Suprapubic skin (tissue), 4 donors: ENCODE measurements around the gene MAPK12. TPM values are rescaled to one million over a fixed set of nuclear protein-coding genes. Genes with fewer than 3 reads are reported as not detected.
A peak's percentile ranks its signal among the peaks of the same experiment; 100 is the strongest.

Experiments
- DNase-seq, 2 donors: peaks; one replicate each; pipeline ENCODE4 v3.0.0-alpha.2; 2019; ENCODE audit warnings: low spot score in 2 of 2
- H3K27ac ChIP-seq: fragments of 200-600 bp; sonication (generic); one replicate; pipeline ENCODE4 v1.5.1; 2019
- H3K27me3 ChIP-seq: fragments of 200-600 bp; sonication (generic); one replicate; pipeline ENCODE4 v1.5.1; 2019
- H3K36me3 ChIP-seq: fragments of 200-600 bp; sonication (generic); one replicate; pipeline ENCODE4 v1.5.1; 2019
- H3K4me1 ChIP-seq: fragments of 200-600 bp; sonication (generic); one replicate; pipeline ENCODE4 v1.5.1; 2019
- H3K4me3 ChIP-seq: fragments of 200-600 bp; sonication (generic); one replicate; pipeline ENCODE4 v1.5.1; 2019; ENCODE audit warnings: mild to moderate bottlenecking
- H3K9me3 ChIP-seq: fragments of 200-600 bp; sonication (generic); one replicate; pipeline ENCODE4 v1.5.1; 2019
- CTCF ChIP-seq, 2 donors: fragments of 200-600 bp in 1 of 2; fragments of 450-650 bp in 1 of 2; sonication (generic) in 1 of 2; IDR thresholded peaks; one replicate each; pipeline ENCODE4 v1.5.1; 2016 to 2019; ENCODE audit warnings: antibody characterized with exemption in 2 of 2, mild to moderate bottlenecking in 1 of 2, moderate library complexity in 1 of 2
- EP300 ChIP-seq: sonication (generic); formaldehyde crosslinking; IDR thresholded peaks from one replicate; pipeline ENCODE4 v1.6.1; 2017; ENCODE audit warnings: antibody characterized with exemption
- POLR2A ChIP-seq, 2 donors: fragments of 450-650 bp; IDR thresholded peaks; one replicate each; pipeline ENCODE4 v1.6.1; 2017; ENCODE audit warnings: antibody characterized with exemption in 2 of 2, mild to moderate bottlenecking in 2 of 2, moderate library complexity in 2 of 2
- POLR2AphosphoS5 ChIP-seq, 3 donors: sonication (generic); formaldehyde crosslinking; IDR thresholded peaks; one replicate each; pipeline ENCODE4 v1.6.1; 2017; ENCODE audit warnings: antibody characterized with exemption in 3 of 3
- WGBS: methylation state at CpG from one replicate; pipeline ENCODE4 v1.1.5; 2018; 5-methylcytosine and 5-hydroxymethylcytosine counted together
- total RNA-seq, 4 donors: library from RNA; depleted of rRNA; stranded (reverse); fragments of >200 nt; gene quantifications; one replicate each; pipeline ENCODE4 v1.1.0, GENCODE V29; 2016

Gene MAPK12
- total RNA-seq, 4 donors from 2014 or later = 1.3 to 5.7 (median 3.3) TPM

GRCh38 chr22:50292643-50293440 is 31.4 kb upstream of the MAPK12 start:
- 54% methylated on average over 10 of the region's 29 CpGs for whole genome bisulfite sequencing
- TF ChIP-seq POLR2AphosphoS5 (IDR thresholded peaks at IDR 0.05) = no peak

GRCh38 chr22:50289942-50290630 is 28.6 kb upstream of the MAPK12 start:
- no peak overlapping the region for H3K4me3 ChIP-seq
- 93% methylated on average over 16 of the region's 37 CpGs for WGBS
- TF ChIP-seq POLR2A (IDR thresholded peaks at IDR 0.05) = no peak
- no peaks in the 10 kb centered on the region for H3K27me3 ChIP-seq
- peaks cover 26% of the 10 kb centered on the region for H3K4me1 ChIP-seq
- H3K36me3 ChIP-seq = peaks cover 59% of the 10 kb centered on the region
- no peak for DNase-seq
- H3K9me3 ChIP-seq = no peaks in the 10 kb centered on the region
- H3K27ac ChIP-seq = no peak overlapping the region

More at GRCh38 chr22:50292643-50293440, 31.4 kb upstream of the MAPK12 start:
- Histone ChIP-seq H3K4me3 (peak overlapping the region; percentile 30), H3K27ac (peak overlapping the region; percentile 84), H3K9me3 (no peaks in the 10 kb centered on the region), H3K36me3 (peaks cover 36% of the 10 kb centered on the region), H3K4me1 (peaks cover 40% of the 10 kb centered on the region), H3K27me3 (no peaks in the 10 kb centered on the region)
- no peak for DNase-seq

DNA sequence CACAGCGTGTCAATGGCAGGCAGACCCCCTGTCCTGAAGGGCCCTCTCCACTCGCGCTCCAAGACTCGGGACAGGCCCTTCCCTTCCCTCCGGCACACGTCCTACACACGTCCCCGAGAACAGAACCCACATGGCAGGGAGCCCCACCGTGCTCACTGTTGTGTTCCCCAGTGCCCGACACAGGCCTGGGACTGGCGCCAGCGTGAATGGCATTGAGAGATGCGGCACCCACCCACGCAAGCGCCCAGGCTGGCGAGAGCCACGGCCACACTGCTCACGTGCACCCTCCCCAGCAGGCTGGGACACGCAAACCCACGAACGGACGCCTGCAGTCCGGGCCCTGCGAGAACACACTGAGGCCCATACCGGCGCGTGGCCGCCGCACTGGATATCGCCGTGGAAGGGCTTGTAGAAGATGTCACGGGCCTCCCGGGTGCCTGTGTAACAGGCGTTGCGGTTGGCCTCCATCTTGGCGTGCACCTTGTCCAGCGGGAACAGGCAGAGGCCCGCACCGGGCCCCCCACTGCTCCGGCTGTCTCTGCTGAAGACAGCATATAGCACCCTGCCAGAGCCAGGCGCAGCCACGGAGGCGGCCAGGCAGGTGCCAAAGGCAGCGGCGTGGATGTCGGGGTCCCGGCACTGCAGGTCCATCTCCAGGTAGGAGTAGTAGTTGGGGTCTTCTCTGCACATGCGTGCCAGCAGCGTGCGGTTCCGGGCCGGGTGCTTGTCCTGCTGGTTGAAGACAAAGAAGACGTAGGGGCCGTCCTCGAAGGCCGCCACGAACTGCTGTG is 27.9 kb upstream of the MAPK12 start:
- Histone ChIP-seq H3K27ac (no peak overlapping the region), H3K36me3 (peaks cover 63% of the 10 kb centered on the region), H3K4me1 (peaks cover 20% of the 10 kb centered on the region), H3K27me3 (no peaks in the 10 kb centered on the region), H3K9me3 (no peaks in the 10 kb centered on the region), H3K4me3 (no peak overlapping the region)
- no peak for DNase-seq
- WGBS = 78% methylated on average over 14 of the region's 57 CpGs
- TF ChIP-seq POLR2AphosphoS5 (IDR thresholded peaks at IDR 0.05) = no peak
- TF ChIP-seq EP300 = no peak
- no peak for TF ChIP-seq POLR2A (IDR thresholded peaks at IDR 0.05)
- no peak for TF ChIP-seq CTCF (IDR thresholded peaks at IDR 0.05)

DNA sequence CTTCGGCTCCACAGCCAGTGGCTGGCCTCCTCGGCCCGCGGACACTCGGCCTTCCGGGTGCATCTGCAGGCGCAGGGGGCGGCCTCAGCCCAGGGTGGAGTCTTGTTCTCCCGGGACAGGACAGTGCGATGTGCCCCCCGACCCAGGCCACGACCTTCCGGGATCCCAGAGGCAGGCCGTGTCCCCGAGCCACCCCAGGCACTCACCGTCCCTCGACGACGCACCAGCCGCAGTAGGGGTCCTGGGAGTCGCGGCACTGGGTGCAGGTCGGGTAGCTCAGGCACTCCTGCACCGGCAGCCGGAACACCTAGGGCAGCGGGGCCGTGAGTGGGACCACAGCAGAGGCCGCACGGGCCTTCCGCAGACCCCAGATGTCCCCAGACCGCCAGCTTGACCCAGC is 26.2 kb upstream of the MAPK12 start:
- H3K9me3 ChIP-seq = no peaks in the 10 kb centered on the region
- no peak overlapping the region for H3K4me3 ChIP-seq
- no CpG with 5 or more reads among the region's 31 CpGs for WGBS
- TF ChIP-seq EP300 = no peak
- no peak for TF ChIP-seq CTCF (IDR thresholded peaks at IDR 0.05)
- no peak for TF ChIP-seq POLR2A (IDR thresholded peaks at IDR 0.05)
- TF ChIP-seq POLR2AphosphoS5 (IDR thresholded peaks at IDR 0.05) = no peak
- peaks cover 80% of the 10 kb centered on the region for H3K36me3 ChIP-seq
- no peak for DNase-seq
- no peak overlapping the region for H3K27ac ChIP-seq
- H3K4me1 ChIP-seq = peaks cover 9% of the 10 kb centered on the region
- H3K27me3 ChIP-seq = no peaks in the 10 kb centered on the region

DNA sequence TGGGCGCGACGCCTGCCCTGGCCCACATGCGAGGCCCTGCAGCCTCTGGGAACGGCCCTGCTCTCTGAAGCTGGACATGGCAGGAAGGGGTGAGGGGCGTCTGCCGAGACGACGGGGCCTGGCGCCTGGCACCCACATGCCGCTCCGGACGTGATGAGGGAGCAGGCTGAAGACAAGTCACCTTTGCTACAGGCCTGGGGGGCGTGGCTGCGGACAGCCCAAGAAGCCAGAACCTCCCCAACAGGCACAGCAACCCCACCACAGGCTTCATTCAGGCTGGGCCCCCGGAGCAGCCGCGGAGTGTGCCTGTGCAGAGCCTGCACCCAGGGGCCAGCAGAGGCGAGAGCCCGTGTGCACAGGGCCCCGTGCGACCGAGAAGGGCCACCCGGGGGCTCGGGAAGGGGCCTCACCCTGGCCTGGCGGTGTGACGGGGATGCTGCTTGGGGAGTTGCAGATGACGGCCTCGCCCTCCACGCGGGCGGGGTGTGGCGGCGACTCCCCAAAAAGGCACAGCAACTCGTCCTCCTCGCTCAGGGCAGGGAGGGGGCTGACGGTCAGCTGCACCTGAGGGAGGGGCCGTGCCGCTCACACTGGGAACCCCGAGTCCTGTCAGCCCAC is 25.3 kb upstream of the MAPK12 start:
- Histone ChIP-seq H3K27ac (peak overlapping the region; percentile 8), H3K4me3 (no peak overlapping the region), H3K27me3 (no peaks in the 10 kb centered on the region), H3K36me3 (peaks cover 89% of the 10 kb centered on the region), H3K4me1 (peaks cover 14% of the 10 kb centered on the region), H3K9me3 (no peaks in the 10 kb centered on the region)
- WGBS = 100% methylated on average over 3 of the region's 40 CpGs
- DNase-seq = no peak
- TF ChIP-seq EP300 (no peak), POLR2AphosphoS5 (IDR thresholded peaks at IDR 0.05) (no peak), CTCF (IDR thresholded peaks at IDR 0.05) (no peak), POLR2A (IDR thresholded peaks at IDR 0.05) (no peak)
